Measurements from ENCODE around the gene GOLGA7B. TPM values are rescaled to one million over a fixed set of nuclear protein-coding genes. Genes with fewer than 3 reads are reported as not detected.

The GOLGA7B gene
- total RNA-seq, 1 donor from 2014 or later: 1.4 TPM

- ATAC-seq: peak; percentile 96
Observed at GRCh38 chr10:97869091-97870042, 19.7 kb downstream of the GOLGA7B start.

DNA sequence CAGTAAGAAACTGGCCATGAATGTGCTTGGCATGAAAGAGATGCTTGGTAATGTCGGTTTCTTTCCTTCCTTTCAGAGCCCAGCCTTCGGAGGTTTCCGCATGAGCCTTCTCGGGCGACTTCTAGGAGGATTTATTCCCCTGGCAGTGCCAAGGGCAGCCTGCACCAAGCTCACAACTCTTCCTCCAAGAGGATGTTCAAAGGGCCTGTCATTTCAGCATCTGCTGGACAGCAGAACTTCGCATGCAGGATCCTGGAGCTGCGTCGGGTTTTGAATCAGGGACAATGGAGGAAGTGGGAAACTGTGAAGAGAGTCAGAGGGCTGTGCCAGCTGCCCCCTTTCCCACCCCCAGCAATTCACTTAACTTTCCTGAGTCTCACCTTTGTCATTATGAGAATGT is 21.3 kb downstream of the GOLGA7B start:
- ATAC-seq: no peak

DNA sequence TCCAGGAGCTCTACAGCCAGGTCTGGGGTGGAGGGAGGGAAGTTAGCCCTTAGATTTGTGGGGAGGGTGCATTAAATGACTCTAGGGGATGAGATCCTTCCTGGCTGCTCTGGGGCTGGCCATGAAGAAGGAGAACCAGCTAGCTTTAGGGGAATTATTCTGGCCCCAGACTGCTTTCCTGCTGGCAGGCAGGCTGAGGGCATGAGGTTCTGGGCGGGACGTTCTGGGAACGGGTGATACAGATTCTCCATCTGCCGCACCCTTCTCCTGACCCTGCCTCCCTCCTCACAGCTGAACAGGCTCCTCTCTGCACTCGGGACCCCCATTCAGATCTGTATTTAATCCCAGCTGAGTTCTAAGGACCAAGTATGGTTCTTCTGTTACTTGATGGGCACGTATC is 23.9 kb downstream of the GOLGA7B start:
- peak; percentile 35 for ATAC-seq

DNA sequence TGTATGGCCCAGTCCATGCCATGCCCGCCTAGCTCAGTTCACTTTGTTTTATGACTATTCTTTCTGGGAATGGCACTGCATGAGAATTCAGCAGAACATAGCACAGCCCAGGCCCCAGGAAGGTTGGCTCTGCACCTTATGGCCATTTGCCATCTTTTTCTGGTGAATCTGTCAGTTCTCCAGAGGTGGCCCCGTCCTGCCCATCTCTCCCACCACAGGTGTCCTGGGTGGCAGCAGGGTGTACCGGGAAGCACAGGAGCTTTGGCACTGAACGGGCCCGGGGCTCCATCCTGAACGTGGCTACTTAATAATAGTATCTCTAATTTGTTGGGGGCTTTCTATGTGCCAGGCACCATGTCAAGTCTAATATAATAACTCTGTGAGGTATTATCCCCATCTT is 24.7 kb downstream of the GOLGA7B start:
- no peak for ATAC-seq

DNA sequence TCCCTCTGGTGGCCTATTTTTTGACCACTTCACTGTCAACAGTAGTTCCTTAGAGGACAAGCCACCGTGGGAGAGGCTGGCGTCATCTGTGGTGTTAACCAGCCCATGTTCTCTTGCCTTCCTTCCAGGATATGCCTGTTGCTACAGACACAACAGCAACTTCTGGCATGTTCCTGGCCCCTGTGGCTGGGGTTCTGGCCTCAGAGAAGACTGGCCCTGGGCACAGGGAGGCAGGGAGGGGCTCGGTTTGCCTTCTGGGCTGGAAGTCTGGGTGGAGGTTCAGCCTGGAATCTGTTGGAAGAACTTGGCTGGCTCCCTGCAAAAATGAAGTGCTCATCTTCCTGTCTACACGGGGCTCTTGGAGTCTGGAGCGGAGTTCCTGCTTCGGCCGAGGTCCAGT is 25.7 kb downstream of the GOLGA7B start:
- peak; percentile 25 for ATAC-seq

DNA sequence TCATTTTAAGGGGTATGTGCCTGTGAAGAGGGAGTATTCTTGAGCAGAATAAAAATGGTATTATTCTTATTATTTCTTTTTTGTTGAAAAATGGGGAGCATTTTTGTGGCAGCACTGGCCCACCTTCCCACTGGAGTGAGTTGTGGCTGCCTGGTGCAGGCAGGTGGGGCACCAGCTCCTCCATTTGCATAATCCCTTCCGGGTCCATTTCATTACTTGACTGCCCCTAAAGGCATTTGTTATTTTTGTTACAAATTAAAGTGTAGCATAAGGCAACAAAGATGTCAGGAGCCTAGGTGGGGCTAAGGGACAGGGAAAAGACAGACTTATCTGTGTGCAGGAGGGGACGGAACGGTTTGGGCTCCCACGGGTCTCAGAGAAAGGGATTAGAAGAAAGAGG is 26.8 kb downstream of the GOLGA7B start:
- no peak for ATAC-seq

GRCh38 chr10:97879241-97879640 is 29.6 kb downstream of the GOLGA7B start:
- no peak for ATAC-seq

DNA sequence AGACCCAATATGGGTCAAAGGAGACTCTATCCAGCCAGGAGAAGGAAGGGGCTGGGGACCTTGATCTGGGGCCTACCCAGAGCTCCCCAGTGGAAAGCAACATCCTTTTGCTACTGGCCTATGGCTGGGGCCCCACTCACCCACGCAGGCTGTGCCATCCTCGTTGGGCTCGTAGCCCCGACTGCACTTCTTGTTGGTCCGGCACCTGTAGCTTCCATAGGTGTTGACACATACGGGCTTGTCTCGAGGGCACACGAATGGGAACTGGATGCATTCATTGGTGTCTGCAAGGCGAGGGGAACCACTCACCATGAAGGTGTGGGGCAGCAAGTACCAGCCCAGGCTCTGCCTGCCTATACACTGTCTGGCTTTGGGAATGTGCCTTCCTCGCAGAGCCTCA is 30.5 kb downstream of the GOLGA7B start:
- ATAC-seq: no peak

GRCh38 chr10:97882142-97883091 is 32.8 kb downstream of the GOLGA7B start:
- ATAC-seq: peak; percentile 75

GRCh38 chr10:97883092-97883485 is 33.4 kb downstream of the GOLGA7B start:
- no peak for ATAC-seq

DNA sequence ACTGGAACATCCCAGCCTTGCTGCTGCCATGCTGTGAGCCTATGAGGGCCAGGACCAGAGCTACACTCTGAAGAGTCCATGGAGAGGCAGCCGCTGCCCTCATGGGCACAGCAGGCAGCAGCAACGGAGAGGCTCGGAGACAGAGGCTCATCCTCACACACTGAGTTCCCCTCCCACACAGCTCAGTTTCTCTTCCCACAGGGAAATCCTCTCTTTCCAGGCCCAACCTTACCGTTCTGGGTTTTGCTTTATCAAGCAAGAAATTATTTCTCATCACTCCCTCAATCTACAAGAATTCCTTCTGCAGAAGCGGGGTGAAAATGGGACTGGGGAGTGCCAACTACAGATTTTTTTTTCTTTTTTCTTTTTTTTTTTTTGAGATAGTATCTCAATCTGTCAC is 36.6 kb downstream of the GOLGA7B start:
- ATAC-seq: no peak

DNA sequence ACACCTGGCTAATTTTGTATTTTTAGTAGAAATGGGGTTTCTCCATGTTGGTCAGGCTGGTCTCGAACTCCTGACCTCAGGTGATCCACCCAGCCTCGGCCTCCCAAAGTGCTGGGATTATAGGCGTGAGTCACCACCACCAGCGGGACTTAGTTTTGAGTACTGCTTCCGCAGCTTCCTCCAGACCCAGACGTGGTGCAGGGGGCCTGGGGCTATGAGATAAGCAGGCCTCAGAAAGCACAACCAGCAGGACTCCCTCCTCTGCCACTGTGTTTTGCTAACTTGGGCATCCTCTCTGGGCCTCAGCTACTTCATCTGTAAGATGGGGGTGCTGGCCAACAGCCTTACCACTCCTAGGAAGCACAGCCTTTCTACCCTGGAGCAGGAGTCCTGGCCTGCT is 37.8 kb downstream of the GOLGA7B start:
- ATAC-seq: no peak

- ATAC-seq: no peak
Observed at GRCh38 chr10:97888134-97888533, 38.5 kb downstream of the GOLGA7B start.

DNA sequence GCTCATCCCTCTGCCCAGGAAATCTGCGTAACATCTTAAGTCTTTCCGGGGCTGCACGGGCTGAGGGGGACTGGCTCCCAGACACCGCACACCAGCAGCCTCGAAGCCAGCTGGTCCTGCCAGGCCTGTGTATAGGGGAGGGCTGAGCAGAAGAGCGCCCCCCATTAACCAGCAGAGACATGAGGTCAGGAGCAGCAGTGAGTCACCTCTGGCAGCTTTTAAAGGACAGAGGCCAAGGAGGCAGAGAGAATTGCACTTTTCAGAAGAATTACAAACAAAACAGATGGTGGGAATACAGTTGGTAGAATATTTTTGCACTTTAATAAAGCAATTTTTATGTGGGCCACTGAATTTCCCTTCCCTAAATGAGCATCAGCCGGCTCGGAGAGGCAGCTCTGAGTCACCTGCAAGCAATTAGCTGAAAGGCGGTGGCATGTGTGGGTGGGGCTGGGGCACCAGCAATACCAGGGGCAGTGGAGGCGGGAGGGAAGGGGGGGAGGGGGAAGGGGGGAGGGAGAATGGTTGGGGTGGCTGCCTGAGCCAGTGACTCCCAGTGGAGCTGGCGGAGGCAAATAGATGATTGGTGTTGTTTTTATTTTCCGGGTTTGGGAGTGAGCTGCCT is 39.1 kb downstream of the GOLGA7B start:
- peak; percentile 79 for ATAC-seq

DNA sequence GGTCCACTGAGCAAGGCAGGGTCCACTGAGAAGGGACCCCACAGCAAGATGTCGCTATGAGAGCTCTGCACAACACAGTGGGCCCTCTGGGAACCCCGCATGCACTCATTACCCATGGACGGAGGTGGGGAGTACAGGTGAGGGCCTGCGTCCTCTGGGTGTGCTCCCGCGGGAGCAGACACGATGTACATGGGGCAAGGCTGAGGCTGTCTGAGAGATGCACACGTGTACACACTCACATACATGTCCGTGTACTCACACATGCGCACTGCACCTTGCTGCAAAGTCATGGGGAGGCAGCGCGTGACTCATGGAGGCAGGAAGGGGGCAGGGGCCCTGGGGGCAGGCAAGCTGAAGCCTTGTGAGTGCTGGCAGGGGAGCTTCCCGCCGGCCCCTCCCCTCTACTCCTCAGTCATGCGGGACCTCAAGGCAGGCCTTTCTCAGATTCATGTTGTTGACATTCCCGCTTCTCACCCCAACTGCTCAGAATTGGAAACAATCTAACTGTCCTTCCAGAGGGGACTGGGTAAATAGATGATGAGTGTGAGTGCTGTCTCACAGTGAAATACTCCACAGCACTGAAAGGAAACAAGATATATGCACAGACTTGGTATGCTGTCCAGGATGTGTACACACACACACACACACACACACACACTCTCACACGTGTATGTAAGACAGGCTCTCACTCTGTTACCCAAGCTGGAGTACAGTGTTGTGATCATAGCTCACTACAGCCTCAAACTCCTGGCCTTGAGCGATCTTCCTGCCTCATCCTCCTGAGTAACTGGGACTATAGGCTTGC is 40.0 kb downstream of the GOLGA7B start:
- peak; percentile 77 for ATAC-seq

- no peak for ATAC-seq
Observed at GRCh38 chr10:97891497-97892167, 42.0 kb downstream of the GOLGA7B start.

DNA sequence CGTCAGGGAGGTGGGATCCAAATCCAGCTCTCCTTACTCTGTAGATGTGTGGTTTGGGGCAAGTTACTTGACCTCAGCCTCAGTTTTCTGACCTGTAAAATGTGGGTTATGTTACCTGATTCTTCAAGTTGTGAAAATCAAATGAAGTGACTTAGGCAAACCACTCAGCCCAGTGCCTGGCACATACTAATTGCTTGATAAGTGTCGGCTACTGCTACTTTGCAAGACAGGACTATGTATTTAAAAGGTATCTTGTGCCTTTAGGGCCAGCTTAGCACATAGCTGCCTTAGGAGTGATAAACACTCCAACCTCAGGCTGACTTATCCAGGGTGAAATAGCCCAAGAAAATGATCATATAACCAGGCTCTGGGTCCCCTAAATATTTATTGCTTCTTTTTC is 42.9 kb downstream of the GOLGA7B start:
- ATAC-seq: no peak

- no peak for ATAC-seq
Observed at GRCh38 chr10:97892939-97893338, 43.3 kb downstream of the GOLGA7B start.

- ATAC-seq: no peak
Observed at GRCh38 chr10:97894092-97894491, 44.4 kb downstream of the GOLGA7B start.

DNA sequence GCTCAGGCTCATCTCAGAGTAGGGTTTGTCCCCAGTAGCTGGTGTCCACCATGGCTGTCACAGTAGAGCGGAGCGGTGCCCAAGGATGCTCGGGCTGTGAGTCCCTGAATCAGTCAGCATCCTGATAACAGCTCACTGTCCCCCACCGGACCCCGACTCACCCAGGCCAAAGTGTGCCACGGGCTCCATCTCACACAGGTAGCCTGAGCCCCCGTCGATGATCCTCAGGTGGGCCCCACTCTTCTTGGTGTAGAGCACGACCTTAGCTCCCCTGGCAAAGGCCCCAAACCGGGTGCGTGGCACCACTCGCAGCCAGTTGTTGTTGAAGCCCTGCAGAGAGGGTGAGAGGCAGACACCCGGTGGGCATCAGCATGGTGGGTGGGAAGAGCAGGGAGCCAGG is 45.4 kb downstream of the GOLGA7B start:
- ATAC-seq: no peak

GRCh38 chr10:97895915-97896314 is 46.3 kb downstream of the GOLGA7B start:
- no peak for ATAC-seq

Measured in esophagus mucosa (tissue), 1 donor.